ENCODE measurements around the gene SLC6A1. TPM values are rescaled to one million over a fixed set of nuclear protein-coding genes. Genes with fewer than 3 reads are reported as not detected.

The SLC6A1 gene
- total RNA-seq, 1 experiment from 2014 or later: not detected

- Mint-ChIP-seq H3K27me3 (ENCODE audit: insufficient read depth, unreplicated experiment) (peaks cover 77% of the 10 kb centered on the region), H3K4me1 (ENCODE audit: insufficient read depth, unreplicated experiment) (no peaks in the 10 kb centered on the region), H3K4me3 (ENCODE audit: unreplicated experiment) (no peak overlapping the region), H3K36me3 (ENCODE audit: insufficient read depth, unreplicated experiment) (no peaks in the 10 kb centered on the region), H3K9me3 (ENCODE audit: unreplicated experiment) (no peaks in the 10 kb centered on the region), H3K27ac (ENCODE audit: low read depth, unreplicated experiment) (no peak overlapping the region)
- POLR2A ChIA-PET: no interaction called here
- DNase-seq (ENCODE audit: unreplicated experiment): peak; percentile 26
- intact Hi-C loops (cut with micrococcal nuclease): no loop called here
- no TSS peak for BruUV-seq (replicated peaks)
- CTCF ChIA-PET: interaction anchor here (0.6 to 1.1 kb wide), 3 partner anchors 21 to 97 kb away, joined by 3 to 6 read pairs (median 3); no protein-coding TSS in a partner anchor
- TF ChIP-seq CTCF (IDR thresholded peaks at IDR 0.05; ENCODE audit: unreplicated experiment): no peak
Observed at GRCh38 chr3:10962481-10963036, 30.0 kb upstream of the SLC6A1 start.

GRCh38 chr3:10964537-10965167, 27.9 kb upstream of the SLC6A1 start:
- Mint-ChIP-seq H3K4me1 (ENCODE audit: insufficient read depth, unreplicated experiment) (no peaks in the 10 kb centered on the region), H3K9me3 (ENCODE audit: unreplicated experiment) (no peaks in the 10 kb centered on the region), H3K27me3 (ENCODE audit: insufficient read depth, unreplicated experiment) (peaks cover 93% of the 10 kb centered on the region), H3K4me3 (ENCODE audit: unreplicated experiment) (no peak overlapping the region), H3K36me3 (ENCODE audit: insufficient read depth, unreplicated experiment) (no peaks in the 10 kb centered on the region), H3K27ac (ENCODE audit: low read depth, unreplicated experiment) (no peak overlapping the region)
- TF ChIP-seq CTCF (IDR thresholded peaks at IDR 0.05; ENCODE audit: unreplicated experiment): no peak
- BruUV-seq (replicated peaks): no TSS peak
- peak; percentile 52 for DNase-seq (ENCODE audit: unreplicated experiment)
- ChIA-PET POLR2A (no interaction called here), CTCF (interaction anchor here (1.0 to 1.6 kb wide), 3 partner anchors 16 to 33 kb away, joined by 3 to 7 read pairs (median 3); no protein-coding TSS in a partner anchor)
- intact Hi-C loops (cut with micrococcal nuclease): no loop called here

- Mint-ChIP-seq H3K4me1 (ENCODE audit: insufficient read depth, unreplicated experiment) (no peaks in the 10 kb centered on the region), H3K36me3 (ENCODE audit: insufficient read depth, unreplicated experiment) (no peaks in the 10 kb centered on the region), H3K9me3 (ENCODE audit: unreplicated experiment) (no peaks in the 10 kb centered on the region), H3K4me3 (ENCODE audit: unreplicated experiment) (no peak overlapping the region), H3K27ac (ENCODE audit: low read depth, unreplicated experiment) (no peak overlapping the region), H3K27me3 (ENCODE audit: insufficient read depth, unreplicated experiment) (peaks cover 100% of the 10 kb centered on the region)
- ChIA-PET POLR2A (no interaction called here), CTCF (interaction anchor here (1.3 kb wide), 1 partner anchor 14 kb away, joined by 8 read pairs; no protein-coding TSS in a partner anchor)
- TF ChIP-seq CTCF (IDR thresholded peaks at IDR 0.05; ENCODE audit: unreplicated experiment): no peak
- intact Hi-C loops (cut with micrococcal nuclease): no loop called here
- no TSS peak for BruUV-seq (replicated peaks)
- DNase-seq (ENCODE audit: unreplicated experiment): no peak
Observed at GRCh38 chr3:10968401-10968800, 24.1 kb upstream of the SLC6A1 start.

GRCh38 chr3:10970306-10970960, 22.1 kb upstream of the SLC6A1 start:
- Mint-ChIP-seq H3K4me1 (ENCODE audit: insufficient read depth, unreplicated experiment) (no peaks in the 10 kb centered on the region), H3K4me3 (ENCODE audit: unreplicated experiment) (no peak overlapping the region), H3K27ac (ENCODE audit: low read depth, unreplicated experiment) (no peak overlapping the region), H3K27me3 (ENCODE audit: insufficient read depth, unreplicated experiment) (peaks cover 94% of the 10 kb centered on the region), H3K36me3 (ENCODE audit: insufficient read depth, unreplicated experiment) (no peaks in the 10 kb centered on the region), H3K9me3 (ENCODE audit: unreplicated experiment) (no peaks in the 10 kb centered on the region)
- intact Hi-C loops (cut with micrococcal nuclease): no loop called here
- ChIA-PET POLR2A (no interaction called here), CTCF (interaction anchor here (0.6 to 1.5 kb wide), 3 partner anchors 21 to 157 kb away, joined by 3 to 6 read pairs (median 4); no protein-coding TSS in a partner anchor)
- no peak for TF ChIP-seq CTCF (IDR thresholded peaks at IDR 0.05; ENCODE audit: unreplicated experiment)
- no TSS peak for BruUV-seq (replicated peaks)
- DNase-seq (ENCODE audit: unreplicated experiment): no peak
